ENCODE measurements around the gene RNF150. TPM values are rescaled to one million over a fixed set of nuclear protein-coding genes. Genes with fewer than 3 reads are reported as not detected.

RNF150 gene
- total RNA-seq, 4 donors from 2014 or later, result 33.1 to 53.3 (median 43.6) TPM

GRCh38 chr4:140924761-140925392 is 208.4 kb downstream of the RNF150 start:
- intact Hi-C loops (cut with DNase I), result loop anchor here (10.0 kb wide), 1 partner anchor 60 kb away; no protein-coding TSS in a partner anchor
- Histone ChIP-seq H3K27me3 (no peaks in the 10 kb centered on the region), H3K4me3 (no peak overlapping the region), H3K27ac (replicated peaks in 1 of 4) (peak overlapping the region in 1 of 4 donors; percentile 22), H3K36me3 (peaks cover 0 to 10% (median 2%) of the 10 kb centered on the region in 4 donors), H3K9me3 (no peaks in the 10 kb centered on the region), H3K4me1 (peaks cover 12 to 30% (median 24%) of the 10 kb centered on the region in 4 donors)
- no peak for DNase-seq (ENCODE audit: extremely low spot score)
- TF ChIP-seq CTCF (IDR thresholded peaks at IDR 0.05) (no peak), POLR2AphosphoS5 (IDR thresholded peaks at IDR 0.05) (no peak), EP300 (IDR thresholded peaks at IDR 0.05) (no peak), POLR2A (IDR thresholded peaks at IDR 0.05; ENCODE audit: low read depth) (no peak)
- 56% methylated on average over 3 of the region's 3 CpGs for WGBS

- Histone ChIP-seq H3K27ac (replicated peaks in 1 of 4) (peak overlapping the region in 1 of 4 donors; percentile 15), H3K27me3 (no peaks in the 10 kb centered on the region), H3K36me3 (peaks cover 0 to 9% (median 3%) of the 10 kb centered on the region in 4 donors), H3K4me1 (peaks cover 0 to 20% (median 16%) of the 10 kb centered on the region in 4 donors), H3K9me3 (no peaks in the 10 kb centered on the region), H3K4me3 (no peak overlapping the region)
- WGBS, result 58% methylated on average over 3 of the region's 3 CpGs
- DNase-seq (ENCODE audit: extremely low spot score), result no peak
- TF ChIP-seq POLR2A (IDR thresholded peaks at IDR 0.05; ENCODE audit: low read depth) (no peak), CTCF (IDR thresholded peaks at IDR 0.05) (no peak), EP300 (IDR thresholded peaks at IDR 0.05) (no peak), POLR2AphosphoS5 (IDR thresholded peaks at IDR 0.05) (no peak)
- intact Hi-C loops (cut with DNase I), result no loop called here
Measured at GRCh38 chr4:140906993-140907962, 226.0 kb downstream of the RNF150 start.

- 27% methylated on average over 2 of the region's 2 CpGs for WGBS
Measured at GRCh38 chr4:140904904-140905303, 228.4 kb downstream of the RNF150 start.

More at GRCh38 chr4:140904904-140905303, 228.4 kb downstream of the RNF150 start:
- Histone ChIP-seq H3K27ac (replicated peaks in 1 of 4) (no peak overlapping the region), H3K36me3 (no peaks in the 10 kb centered on the region), H3K4me3 (no peak overlapping the region), H3K27me3 (no peaks in the 10 kb centered on the region), H3K4me1 (peaks cover 0 to 20% (median 16%) of the 10 kb centered on the region in 4 donors), H3K9me3 (no peaks in the 10 kb centered on the region)
- TF ChIP-seq POLR2AphosphoS5 (IDR thresholded peaks at IDR 0.05) (no peak), CTCF (IDR thresholded peaks at IDR 0.05) (no peak), POLR2A (IDR thresholded peaks at IDR 0.05; ENCODE audit: low read depth) (no peak), EP300 (IDR thresholded peaks at IDR 0.05) (no peak)
- intact Hi-C loops (cut with DNase I), result no loop called here
- no peak for DNase-seq (ENCODE audit: extremely low spot score)
